ENCODE measurements around the gene DGLUCY.
"Not testable (repeated sequence)": the region's sequence is repeated elsewhere in the genome, so short reads cannot be mapped to it uniquely, and the experiment has no call there.

The DGLUCY gene

DNA sequence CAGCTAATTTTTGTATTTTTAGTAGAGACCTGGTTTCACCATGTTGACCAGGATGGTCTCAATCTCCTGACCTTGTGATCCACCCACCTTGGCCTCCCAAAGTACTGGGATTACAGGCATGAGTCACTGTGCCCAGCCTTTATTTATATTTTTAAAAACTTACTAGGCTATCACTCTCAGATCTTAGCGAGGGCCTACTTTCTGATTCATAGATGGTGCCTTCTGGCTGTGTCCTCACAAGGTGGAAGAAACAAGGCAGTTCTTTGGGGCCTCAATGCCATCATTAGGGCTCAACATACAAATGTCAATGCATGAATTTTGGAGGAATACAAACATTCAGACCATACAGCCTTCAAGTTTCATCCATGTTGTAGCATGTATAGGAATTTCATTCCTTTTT is 2.4 kb upstream of the DGLUCY start:
- DNase-seq: no peak

DNA sequence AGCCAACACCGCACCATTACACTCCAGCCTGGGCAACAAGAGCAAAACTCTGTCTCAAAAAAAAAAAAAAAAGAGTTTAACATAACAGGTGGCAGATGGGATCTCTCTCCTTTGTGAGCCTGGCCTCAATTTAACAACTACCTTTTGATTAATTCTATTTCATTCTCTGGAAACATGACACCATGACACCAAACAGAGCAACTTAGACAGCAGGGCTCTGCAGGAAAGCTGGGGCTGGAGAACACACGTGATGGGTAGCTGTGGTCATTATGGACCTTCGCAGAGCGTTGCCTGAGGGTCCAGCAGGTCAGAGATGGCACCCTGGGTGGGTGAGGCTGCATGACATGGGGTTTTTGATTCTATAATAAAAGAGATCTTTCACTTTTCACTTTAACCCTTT is 1.7 kb upstream of the DGLUCY start:
- no peak for DNase-seq

DNA sequence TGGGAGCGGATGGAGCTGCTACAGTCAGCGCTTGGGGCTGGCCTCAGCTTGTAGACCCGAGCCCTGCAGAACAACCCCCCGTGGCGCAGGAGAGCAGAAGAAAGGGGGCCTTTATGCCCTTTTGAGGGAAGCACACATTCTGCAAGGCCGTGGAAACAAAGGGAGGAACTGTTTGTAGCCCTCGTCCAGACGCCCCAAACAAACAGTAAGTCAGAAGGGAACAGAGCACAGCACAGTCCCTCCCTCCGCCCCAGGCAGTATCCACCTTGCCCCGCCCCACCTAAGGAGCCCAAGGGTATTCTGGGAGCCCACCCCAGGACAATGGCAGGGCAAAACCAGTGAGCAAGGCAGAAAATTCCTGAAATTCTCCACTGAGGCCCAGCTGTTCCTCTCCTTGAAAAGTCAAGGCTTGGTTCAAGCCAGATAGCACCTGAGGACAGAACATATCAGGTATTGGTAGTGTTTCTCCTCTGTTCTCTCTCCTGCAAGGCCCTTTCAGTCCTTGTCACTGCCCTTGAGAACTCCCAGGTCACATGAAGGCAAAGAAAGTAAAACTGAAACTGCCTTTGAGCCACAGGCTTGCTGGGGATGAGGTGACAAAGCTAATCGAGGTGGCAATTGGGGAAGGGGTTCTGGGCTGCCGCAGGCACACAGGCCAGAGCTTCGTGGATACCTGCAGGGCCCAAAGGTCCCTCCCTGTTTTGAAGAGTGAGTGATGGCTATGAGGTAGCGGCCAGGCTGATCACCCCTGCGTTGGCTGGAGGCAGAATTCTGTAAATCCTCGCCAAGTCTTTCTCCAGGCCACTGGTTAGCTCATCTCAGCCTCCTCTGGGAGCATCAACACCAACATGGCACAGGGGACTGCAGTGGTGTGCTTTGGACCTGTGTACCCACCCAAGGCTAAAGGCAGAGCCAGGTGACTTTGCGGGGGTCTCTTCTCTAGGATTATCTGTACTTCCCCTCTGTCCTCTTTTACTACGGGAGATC is 499 bp downstream of the DGLUCY start:
- DNase-seq: peak; percentile 79

DNA sequence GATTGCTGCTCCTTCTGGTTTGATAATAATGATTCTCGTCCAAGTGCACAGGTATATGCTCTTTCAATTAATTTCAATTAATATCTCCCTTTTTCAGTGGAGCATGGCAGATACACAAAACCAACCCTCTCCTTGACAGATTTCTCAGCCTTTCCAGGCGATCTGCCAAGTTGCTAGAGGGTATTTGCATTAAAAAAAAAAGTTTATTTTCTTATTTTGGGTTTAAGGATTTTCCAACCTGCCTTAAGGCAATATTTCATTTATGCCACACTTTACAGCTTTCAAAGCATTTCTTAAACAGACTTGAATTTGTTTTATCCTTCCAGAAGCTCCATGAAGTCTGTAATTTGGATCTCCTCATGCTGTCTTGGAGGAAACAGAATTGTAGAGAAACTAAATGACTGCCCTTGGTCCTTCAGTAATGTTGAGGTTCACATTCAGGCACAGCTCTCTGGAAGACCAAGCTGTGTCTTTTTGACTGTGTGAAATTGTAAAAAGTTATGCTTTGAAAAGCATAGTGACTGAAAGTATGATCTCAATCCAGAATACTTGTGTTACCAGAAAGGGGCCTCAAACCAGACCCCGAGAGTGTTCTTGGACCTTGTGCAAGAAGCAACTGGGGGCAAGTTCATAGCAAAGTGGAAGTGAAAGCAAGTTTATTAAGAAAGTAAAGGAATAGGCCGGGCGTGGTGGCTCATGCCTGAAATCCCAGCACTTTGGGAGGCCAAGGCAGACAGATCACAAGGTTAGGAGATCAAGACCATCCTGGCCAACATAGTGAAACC is 2.3 kb downstream of the DGLUCY start:
- DNase-seq: no peak

DNA sequence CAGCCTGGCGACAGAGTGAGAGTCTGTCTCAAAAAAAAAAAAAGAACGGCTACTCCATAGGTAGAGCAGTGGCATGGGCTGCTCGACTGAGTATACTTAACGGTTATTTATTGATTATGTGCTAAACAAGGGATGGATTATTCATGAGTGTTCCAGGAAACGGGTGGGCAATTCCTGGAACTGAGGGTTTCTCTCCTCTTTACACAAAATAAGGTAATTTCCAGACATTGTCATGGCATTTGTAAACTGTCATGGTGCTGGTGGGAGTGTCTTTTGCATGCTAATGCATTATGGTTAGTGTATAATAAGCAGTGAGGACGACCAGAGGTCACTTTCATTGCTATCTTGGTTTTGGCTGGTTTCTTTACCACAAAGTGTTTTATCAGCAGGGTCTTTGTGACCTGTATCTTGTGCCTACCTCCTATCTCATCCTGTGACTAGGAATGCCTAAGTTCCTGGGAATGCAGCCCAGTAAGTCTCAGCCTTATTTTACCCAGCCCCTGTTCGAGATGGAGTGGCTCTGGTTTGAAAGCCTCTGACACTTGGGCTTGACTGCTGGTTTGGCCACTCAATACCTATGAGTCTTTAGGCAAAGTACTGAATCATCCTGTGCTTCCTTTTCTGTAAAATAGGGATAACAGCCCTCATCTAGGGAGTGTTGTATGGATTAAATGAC is 3.2 kb downstream of the DGLUCY start:
- no peak for DNase-seq

DNA sequence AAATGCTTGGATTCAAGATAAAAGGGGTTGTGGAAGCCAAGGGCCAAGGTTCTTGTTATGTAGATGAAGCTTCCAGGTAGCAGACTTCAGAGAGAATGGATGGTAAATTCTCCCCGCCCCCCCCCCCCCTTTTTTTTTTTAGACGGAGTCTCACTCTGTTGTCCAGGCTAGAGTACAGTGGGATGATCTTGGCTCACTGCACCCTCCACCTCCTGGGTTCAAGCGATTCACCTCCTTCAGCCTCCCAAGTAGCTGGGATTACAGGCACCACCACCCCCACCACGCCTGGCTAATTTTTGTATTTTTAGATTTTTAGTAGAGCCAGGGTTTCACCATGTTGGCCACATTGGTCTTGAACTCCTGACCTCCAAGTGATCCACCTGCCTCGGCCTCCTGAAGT is 4.1 kb downstream of the DGLUCY start:
- no peak for DNase-seq

DNA sequence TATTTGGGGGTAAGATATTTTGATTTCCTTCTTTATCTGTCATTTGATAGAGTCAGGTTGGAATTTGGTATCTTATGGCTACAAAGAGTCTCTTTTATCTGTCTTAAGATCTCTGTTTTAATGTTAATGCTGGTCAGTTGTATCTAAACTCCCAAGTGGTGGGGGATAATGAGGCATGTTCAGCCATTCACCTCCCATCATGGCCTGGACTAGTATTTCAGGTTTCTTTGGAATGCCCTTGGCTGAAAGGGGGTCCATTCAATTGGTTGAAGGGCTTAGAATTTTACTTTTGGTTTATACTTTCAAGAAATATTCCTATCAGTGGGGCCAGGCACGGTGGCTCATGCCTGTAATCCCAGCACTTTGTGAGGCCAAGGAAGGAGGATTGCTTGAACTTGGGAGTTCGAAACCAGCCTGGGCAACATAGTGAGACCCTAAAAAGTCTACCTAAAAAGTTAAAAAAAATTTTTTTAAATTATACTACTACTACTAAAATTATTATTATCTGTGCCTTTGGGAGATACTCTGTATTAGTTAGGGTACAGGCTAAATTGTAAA is 4.7 kb downstream of the DGLUCY start:
- no peak for DNase-seq

DNA sequence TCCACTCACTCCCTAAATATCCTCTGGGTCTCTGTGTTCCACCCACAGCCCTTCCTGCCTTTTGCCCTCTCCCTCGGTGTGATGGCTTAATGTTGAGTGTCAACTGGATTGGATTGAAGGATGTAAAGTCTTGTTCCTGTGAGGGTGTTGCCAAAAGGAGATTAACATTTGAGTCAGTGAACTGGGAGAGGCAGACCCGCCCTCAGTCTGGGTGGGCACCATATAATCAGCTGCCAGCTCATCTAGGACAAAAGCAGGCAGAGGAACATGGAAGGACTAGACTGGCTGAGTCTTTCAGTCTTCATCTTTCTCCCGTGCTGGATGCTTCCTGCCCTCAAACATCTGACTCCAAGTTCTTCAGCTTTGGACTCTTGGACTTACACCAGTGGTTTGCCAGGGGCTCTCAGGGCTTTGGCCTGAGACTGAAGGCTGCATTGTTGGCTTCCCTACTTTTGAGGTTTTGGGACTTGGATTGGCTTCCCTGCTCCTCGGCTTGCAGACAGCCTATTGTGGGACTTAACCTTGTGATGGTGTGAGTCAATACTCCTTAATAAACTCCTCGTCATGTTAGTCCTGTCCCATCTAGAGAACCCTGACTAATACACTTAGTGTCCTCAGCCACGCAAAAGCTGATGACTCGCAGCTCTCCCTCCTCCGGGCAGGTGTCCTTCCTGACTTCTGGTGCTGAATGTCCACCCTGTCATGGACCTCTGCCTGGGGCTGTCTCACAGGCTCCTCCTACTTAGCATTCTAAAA is 5.9 kb downstream of the DGLUCY start:
- no peak for DNase-seq

DNA sequence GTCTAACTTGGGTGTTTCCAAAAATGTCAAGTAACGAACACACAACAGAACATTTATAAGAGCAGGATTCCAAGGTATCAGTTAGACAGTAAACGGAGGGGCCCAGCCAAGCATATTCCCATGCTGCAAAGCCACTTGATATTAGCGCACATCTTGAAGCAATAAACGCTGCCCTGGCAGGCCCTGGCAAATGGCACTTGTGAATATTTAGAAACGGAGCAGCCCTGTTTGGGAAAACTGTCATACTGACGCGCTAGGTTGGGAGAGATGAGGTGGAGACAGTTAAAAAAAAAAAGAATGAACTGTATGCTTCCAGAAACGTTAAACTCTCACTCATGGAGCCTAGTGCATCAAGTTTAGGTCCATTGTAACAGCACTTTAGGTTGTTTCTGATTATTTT is 9.3 kb downstream of the DGLUCY start:
- no peak for DNase-seq

DNA sequence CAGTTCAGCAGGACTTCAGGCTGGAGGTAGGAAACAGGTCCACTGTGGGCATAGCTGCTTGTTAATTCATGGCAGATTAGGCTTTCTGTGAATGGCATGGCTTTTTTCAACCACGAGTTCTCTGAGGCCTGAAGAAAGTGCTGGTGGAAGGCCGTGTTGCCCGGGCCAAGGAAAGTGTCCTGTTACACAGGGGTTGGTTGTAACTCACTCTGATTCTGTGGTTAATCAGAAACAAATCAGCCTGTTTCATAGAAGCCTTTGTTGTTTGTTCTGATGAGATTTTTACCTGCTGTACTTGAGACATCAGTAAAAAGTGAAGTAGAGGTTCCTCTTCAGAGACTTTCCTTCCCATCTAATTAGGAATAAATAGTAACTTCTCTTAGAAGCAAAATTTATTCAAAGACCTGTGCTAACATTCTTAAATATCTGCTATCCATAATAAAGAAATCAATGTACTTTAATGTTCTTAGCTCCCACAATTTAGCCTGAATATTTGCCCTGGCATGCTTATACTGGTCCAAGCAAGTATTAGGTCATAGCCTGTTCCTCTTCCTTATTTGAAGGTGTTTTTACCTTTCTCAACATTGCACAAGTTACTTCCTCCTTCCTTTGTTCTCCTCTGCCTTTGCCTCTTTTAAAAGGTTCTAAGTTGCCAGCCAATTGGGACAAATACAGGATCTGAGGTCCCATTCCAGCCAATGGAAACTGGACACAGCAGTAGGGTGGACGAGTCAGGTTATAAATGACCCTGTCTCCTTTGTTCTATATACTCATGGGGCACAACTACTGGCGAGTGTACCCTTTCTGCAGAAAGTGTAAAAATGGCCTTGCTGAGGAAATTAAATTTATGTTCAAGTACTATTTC is 10.8 kb downstream of the DGLUCY start:
- DNase-seq: not testable (repeated sequence)

DNA sequence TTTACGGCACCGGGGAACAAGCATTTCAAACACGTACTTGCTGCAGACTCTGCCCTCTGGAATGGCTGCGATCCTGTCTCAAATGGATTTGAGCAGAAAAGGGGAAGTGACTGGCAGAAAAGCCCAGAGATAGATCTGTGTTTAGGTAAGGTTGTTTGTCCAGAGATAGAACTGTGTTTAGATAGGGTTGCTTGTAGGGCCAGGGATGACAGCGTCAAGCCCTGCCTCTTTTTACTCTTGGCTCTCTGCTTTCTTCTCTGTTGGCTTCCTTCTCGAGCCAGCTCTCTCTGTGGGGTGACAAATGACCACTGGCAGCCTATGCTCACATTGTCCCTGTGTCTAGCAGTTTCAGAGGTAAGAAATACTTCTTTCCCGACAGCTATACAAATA is 11.4 kb downstream of the DGLUCY start:
- DNase-seq: no peak

DNA sequence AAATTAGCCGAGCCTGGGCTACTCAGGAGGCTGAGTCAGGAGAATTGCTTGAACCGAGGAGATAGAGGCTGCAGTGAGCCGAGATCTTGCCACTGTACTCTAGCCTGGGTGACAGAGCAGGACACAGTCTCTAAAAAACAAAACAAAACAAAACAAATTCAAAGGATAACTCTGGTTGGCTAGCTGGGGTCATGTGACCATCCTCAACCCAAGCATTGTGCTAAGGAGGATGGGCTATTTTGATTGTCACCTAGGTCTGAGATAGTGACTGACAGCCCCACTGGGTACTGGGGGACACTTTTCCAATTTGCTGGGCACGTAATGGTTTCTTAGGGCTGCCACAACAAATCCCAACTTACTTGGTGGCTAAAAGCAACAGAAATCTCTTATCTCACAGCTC is 11.9 kb downstream of the DGLUCY start:
- no peak for DNase-seq

DNA sequence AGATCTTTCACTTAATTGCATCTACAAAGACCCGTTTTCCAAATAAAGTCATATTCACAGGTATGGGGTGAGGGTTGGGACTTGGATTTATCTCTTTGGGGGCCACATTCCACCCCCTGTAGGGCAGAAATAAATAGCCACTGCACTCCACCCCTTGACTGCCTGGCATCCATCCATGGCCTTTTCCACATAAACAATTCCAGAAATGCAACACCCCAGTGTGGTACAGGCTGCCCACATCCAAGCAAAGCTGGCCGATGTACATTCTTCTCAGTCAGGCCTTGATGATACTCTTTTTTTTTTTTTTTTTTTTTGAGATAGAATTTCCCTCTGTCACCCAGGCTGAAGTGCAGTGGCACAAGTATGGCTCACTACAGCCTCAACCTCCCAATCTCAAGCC is 12.9 kb downstream of the DGLUCY start:
- no peak for DNase-seq

DNA sequence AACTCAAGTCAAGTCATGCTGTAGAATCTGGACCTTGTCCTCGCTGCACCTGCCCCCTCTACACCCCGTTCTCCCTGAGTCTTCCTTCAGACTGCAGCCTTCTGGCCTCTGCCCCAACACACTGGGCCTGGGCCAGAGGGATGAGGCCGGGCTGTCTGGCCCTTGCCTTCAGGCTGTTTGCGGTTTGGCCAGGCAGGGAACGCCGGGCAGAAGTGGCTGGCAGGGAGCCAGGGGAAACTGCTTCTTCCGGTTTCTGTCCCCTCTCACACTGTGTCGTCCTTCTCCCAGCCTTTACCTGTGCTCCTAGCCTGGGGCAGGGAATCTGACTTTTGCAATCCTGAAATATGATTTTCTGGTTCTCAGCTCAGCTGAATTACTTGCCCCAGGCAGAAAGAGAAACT is 13.5 kb downstream of the DGLUCY start:
- DNase-seq: no peak

DNA sequence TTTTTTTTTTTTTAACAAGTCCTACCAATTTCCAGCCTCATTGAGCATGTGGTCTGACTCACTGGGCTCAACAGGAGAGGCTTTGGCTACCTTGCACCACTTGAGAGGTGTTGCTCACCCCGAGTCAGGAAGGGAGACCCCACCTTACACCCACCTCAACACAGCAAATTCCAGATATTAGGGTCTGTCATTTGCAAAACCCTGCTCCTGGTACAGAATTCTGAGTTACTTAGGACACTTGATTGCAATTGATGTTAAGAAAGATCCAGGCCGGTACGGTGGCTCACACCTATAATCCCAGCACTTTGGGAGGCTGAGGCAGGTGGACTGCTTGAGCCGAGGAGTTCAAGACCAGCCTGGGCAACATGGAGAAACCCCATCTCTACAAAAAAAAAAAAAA is 14.1 kb downstream of the DGLUCY start:
- no peak for DNase-seq

DNA sequence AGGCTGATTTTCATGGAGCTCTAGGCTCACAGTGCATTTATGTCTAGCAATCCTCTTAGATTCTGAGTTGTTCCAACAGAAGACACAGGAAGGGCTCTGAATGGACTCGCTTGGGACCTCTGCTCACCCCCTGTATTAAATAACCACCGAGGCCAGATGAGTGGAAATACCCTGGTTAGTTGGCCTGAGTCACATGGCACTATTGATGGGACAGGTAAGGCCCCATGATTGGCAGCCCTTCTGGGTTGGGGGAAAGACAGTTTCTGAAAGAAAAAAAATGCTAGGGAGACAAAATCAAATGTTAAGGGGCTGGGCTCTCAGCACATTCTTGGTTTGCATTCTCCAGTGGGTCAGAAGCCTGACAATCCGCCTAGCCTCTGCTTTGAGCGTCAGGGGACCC is 14.8 kb downstream of the DGLUCY start:
- DNase-seq: no peak

DNA sequence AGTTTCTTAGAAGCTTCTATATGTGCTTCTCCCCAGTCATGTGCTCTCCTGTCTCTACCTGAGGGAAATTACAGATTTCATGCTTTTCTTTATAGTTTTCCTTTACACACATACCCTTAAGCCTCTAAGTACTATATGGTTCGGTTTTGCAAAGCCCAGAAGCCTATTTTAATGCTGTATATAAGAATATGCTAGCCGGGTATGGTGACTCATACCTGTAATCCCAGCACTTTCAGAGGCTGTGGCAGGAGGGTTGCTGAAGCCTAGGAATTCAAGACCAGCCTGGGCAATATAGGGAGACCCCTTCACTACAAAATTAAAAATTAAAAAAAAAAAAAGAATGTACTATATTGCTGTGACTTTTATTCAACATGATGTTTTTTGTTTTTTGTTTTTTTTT is 15.4 kb downstream of the DGLUCY start:
- DNase-seq: no peak

DNA sequence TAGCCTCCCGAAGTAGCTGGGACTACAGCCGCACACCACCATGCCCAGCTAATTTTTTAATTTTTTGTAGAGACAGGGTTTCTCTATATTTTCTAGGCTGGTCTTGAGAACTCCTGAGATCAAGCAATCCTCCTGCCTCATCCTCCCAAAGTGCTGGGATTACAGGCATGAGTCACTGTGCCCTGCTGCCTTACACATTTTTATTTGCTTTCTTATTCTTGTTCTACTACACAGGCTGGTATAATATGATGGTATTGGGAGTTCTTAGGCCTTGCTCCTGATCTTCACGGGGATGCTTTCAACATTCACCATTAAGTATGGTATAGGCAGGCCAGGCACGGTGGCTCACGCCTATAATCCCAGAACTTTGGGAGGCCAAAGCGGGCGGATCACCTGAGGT is 21.2 kb downstream of the DGLUCY start:
- no peak for DNase-seq

DNA sequence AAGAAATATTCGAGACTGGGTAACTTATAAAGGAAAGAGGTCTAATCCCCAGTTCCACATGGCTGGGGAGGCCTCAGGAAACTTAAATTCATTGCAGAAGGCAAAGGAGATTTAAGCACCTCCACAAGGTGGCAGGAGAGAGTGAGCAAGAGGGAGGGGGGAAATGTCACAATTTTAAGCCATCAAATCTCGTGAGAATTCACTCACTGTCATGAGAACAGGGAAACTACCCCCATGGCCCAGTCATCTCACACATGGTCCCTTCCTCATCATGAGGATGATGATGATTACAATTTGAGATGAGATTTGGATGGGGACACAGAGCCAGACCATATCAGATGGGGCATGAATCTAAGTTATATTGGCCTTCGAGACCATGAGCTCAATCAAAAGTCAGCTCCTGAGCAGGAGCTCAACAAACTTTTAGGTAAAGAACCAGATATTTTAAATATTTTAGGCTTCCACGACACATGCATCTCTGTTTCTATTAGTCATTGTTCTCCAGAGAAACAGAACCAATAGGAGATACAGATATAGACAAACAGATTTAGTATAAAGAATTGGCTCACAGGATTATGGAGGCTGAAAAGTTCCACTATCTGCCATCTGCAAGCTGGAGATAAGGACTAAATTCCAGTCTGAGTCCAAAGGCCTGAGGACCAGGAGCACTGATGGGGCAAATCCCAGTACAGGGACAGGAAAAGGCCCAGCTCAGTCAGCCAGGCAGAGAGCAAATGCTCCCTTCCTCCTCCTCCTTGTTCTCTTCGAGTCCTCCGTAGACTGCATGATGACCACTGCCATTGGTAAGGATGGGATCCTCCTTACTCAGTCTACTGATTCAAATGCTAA is 24.9 kb downstream of the DGLUCY start:
- DNase-seq: peak; percentile 7

DNA sequence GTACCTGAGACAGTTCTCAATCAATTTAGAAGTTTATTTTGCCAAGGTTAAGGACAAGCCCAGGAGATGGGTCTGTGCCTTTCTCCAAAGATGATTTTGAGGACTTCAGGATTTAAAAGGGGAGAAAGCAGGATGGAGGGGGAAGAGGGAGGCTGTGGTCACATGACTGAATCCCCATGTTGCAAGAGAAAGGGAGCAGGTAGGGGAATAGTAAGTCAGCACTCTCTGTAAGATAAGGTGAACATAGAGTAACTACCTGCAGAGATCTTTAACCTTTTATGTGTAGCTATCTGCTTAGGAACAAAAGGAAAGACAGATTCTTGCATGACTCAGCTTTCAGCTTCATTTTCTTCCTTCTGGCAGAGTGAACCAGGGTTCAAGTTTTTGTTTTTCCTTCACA is 25.9 kb downstream of the DGLUCY start:
- DNase-seq: no peak

Data from NCI-H1092 treated with DMSO at 0.1 percent for 48 hours (cell line).